Heart left ventricle (tissue), 13 donors: ENCODE measurements around the gene IGFBP6.

ENCODE experiments used
- CTCF ChIP-seq, 12 donors: fragments of 200-600 bp; sonication (generic) in 4 of 12; IDR thresholded peaks; one replicate each; pipeline versions ENCODE4 v1.5.0 to v1.8.0; 2018 to 2022; ENCODE audit warnings: antibody characterized with exemption in 12 of 12, mild to moderate bottlenecking in 5 of 12
- POLR2A ChIP-seq, 2 donors: fragments of 450-650 bp; IDR thresholded peaks; one replicate each; pipeline ENCODE4 v1.6.1; 2017; ENCODE audit warnings: antibody characterized with exemption in 2 of 2, mild to moderate bottlenecking in 2 of 2, moderate library complexity in 2 of 2
- donor health status: ischemic (EF 13 %, LVEDD 7.1; RV severe dilation, severe dysfunction).
- donor health status: DM: no; HTN: yes; CAD: no.
- donor health status: DM: no; HTN: no; CAD: no.
- donor health status: ischemic (EF 25% LVEDD 6.9; RV normal size, moderate dysfunction).
- donor health status: ischemic (EF 25% LVEDD 5.7; RV mildly dilated, moderate dysfunction).
- donor health status: ischemic (EF 35%, LVEDD 5.7; RV mildly dilated, moderate dysfunction).
- donor health status: nonischemic (EF 11% LVEDD 7.7; RV severe dilation, severe dysfunction).
- donor health status: DM: yes; HTN: yes; CAD: no.
- donor health status: PGD.
- donor health status: ischemic (EF 29% LVEDD 5.4; RV normal size, mild dysfunction).
- donor health status: nonischemic (EF 23%, LVEDD 6.1; RV moderate dilation, normal function).

GRCh38 chr12:53079226-53080117 lies 18.0 kb upstream of the IGFBP6 start, which contains the start of gene SPRYD3:
- TF ChIP-seq CTCF (IDR thresholded peaks at IDR 0.05) (no peak), POLR2A (IDR thresholded peaks at IDR 0.05) (peak; percentile 22 to 97)
